Vagina (tissue), 2 donors: ENCODE data around the gene AHR. TPM values are rescaled to one million over a fixed set of nuclear protein-coding genes. Genes with fewer than 3 reads are reported as not detected.

Source experiments
- DNase-seq, 2 donors: peaks; one replicate each; pipeline ENCODE4 v3.0.0-alpha.2; 2017; ENCODE audit errors: extremely low spot score in 2 of 2
- H3K27ac ChIP-seq: fragments of 200-600 bp; sonication (generic); one replicate; pipeline ENCODE4 v1.5.1; 2019
- H3K27me3 ChIP-seq: fragments of 200-600 bp; sonication (generic); one replicate; pipeline ENCODE4 v1.5.1; 2019
- H3K36me3 ChIP-seq, 2 donors: fragments of 200-600 bp; sonication (generic); one replicate each; pipeline ENCODE4 v1.5.1; 2017 to 2019
- H3K4me1 ChIP-seq: fragments of 200-600 bp; sonication (generic); one replicate; pipeline ENCODE4 v1.5.1; 2019
- H3K4me3 ChIP-seq, 2 donors: fragments of 200-600 bp; sonication (generic); 1 replicate in 1 of 2; 2 replicates in 1 of 2; pipeline ENCODE4 v1.5.1; 2016 to 2019
- H3K9me3 ChIP-seq: fragments of 200-600 bp; sonication (generic); one replicate; pipeline ENCODE4 v1.5.1; 2019
- CTCF ChIP-seq, 3 experiments: fragments of 450-650 bp in 2 of 3; fragments of 200-600 bp in 1 of 3; sonication (generic) in 1 of 3; IDR thresholded peaks; one replicate each; pipeline ENCODE4 v1.5.1; 2017 to 2019; ENCODE audit warnings: antibody characterized with exemption in 3 of 3, mild to moderate bottlenecking in 2 of 3, moderate library complexity in 2 of 3
- POLR2A ChIP-seq, 2 donors: fragments of 450-650 bp; IDR thresholded peaks; one replicate each; pipeline ENCODE4 v1.6.1; 2017; ENCODE audit warnings: antibody characterized with exemption in 2 of 2, mild to moderate bottlenecking in 2 of 2, moderate library complexity in 2 of 2
- POLR2AphosphoS5 ChIP-seq, 2 donors: sonication (generic); formaldehyde crosslinking; IDR thresholded peaks; one replicate each; pipeline ENCODE4 v1.9.0; 2017; ENCODE audit warnings: antibody characterized with exemption in 2 of 2, mild to moderate bottlenecking in 2 of 2, low read depth in 1 of 2; ENCODE audit not compliant: insufficient read depth in 1 of 2
- intact Hi-C: fragments of 100-400 bp; cut with DNase I; formaldehyde crosslinking; loops from one replicate; pipeline ENCODE4 v1.15.1; 2023
- total RNA-seq: library from RNA; depleted of rRNA; stranded (reverse); fragments of >200 nt; gene quantifications from one replicate; pipeline ENCODE4 v1.2.3, GENCODE V29; 2016

AHR gene
- total RNA-seq: 122 TPM

GRCh38 chr7:17298102-17298839, at the start of gene AHR:
Gene AHR (plus strand): TSS chr7:17298652. CDS start chr7:17299265, 613 bp downstream.
- H3K4me1 ChIP-seq: peaks cover 16% of the 10 kb centered on the region
- H3K9me3 ChIP-seq: no peaks in the 10 kb centered on the region
- peak in 1 of 2 donors; percentile 96 for DNase-seq
- peak within 1 kb of the TSS; percentile 98 for H3K27ac ChIP-seq
- intact Hi-C loops: loop anchor here (10.0 kb wide), 1 partner anchor 313 kb away; no protein-coding TSS in a partner anchor
- TF ChIP-seq POLR2AphosphoS5 (IDR thresholded peaks at IDR 0.05; ENCODE audit: insufficient read depth in 1 of 2, low read depth in 1 of 2): peak in 1 of 2 donors; percentile 92
- TF ChIP-seq CTCF (IDR thresholded peaks at IDR 0.05): no peak
- peak; percentile 74 to 89 for TF ChIP-seq POLR2A (IDR thresholded peaks at IDR 0.05)
- no peaks in the 10 kb centered on the region for H3K27me3 ChIP-seq
- no peaks in the 10 kb centered on the region for H3K36me3 ChIP-seq
- peak within 1 kb of the TSS; percentile 91 to 97 for H3K4me3 ChIP-seq

GRCh38 chr7:17253885-17254284, 44.6 kb upstream of the AHR start:
- intact Hi-C loops: no loop called here
- H3K4me3 ChIP-seq: no peak overlapping the region
- H3K27ac ChIP-seq: no peak overlapping the region
- no peaks in the 10 kb centered on the region for H3K9me3 ChIP-seq
- DNase-seq: no peak
- no peaks in the 10 kb centered on the region for H3K4me1 ChIP-seq
- no peaks in the 10 kb centered on the region for H3K36me3 ChIP-seq
- no peaks in the 10 kb centered on the region for H3K27me3 ChIP-seq
- no peak for TF ChIP-seq POLR2AphosphoS5 (IDR thresholded peaks at IDR 0.05; ENCODE audit: insufficient read depth in 1 of 2, low read depth in 1 of 2)
- TF ChIP-seq POLR2A (IDR thresholded peaks at IDR 0.05): no peak
- TF ChIP-seq CTCF (IDR thresholded peaks at IDR 0.05): no peak

GRCh38 chr7:17255926-17256325, 42.5 kb upstream of the AHR start:
- no peaks in the 10 kb centered on the region for H3K27me3 ChIP-seq

GRCh38 chr7:17256375-17256774, 42.1 kb upstream of the AHR start:
- TF ChIP-seq POLR2A (IDR thresholded peaks at IDR 0.05) (no peak), POLR2AphosphoS5 (IDR thresholded peaks at IDR 0.05; ENCODE audit: insufficient read depth in 1 of 2, low read depth in 1 of 2) (no peak), CTCF (IDR thresholded peaks at IDR 0.05) (no peak)
- no peak overlapping the region for H3K27ac ChIP-seq
- no peaks in the 10 kb centered on the region for H3K36me3 ChIP-seq
- DNase-seq: no peak
- H3K4me3 ChIP-seq: no peak overlapping the region
- intact Hi-C loops: no loop called here
- no peaks in the 10 kb centered on the region for H3K27me3 ChIP-seq
- H3K4me1 ChIP-seq: no peaks in the 10 kb centered on the region
- H3K9me3 ChIP-seq: no peaks in the 10 kb centered on the region

More at GRCh38 chr7:17255926-17256325, 42.5 kb upstream of the AHR start:
- TF ChIP-seq POLR2AphosphoS5 (IDR thresholded peaks at IDR 0.05; ENCODE audit: insufficient read depth in 1 of 2, low read depth in 1 of 2) (no peak), POLR2A (IDR thresholded peaks at IDR 0.05) (no peak), CTCF (IDR thresholded peaks at IDR 0.05) (no peak)
- Histone ChIP-seq H3K4me1 (no peaks in the 10 kb centered on the region), H3K4me3 (no peak overlapping the region), H3K9me3 (no peaks in the 10 kb centered on the region), H3K36me3 (no peaks in the 10 kb centered on the region), H3K27ac (no peak overlapping the region)
- no peak for DNase-seq
- intact Hi-C loops: no loop called here

- Histone ChIP-seq H3K36me3 (no peaks in the 10 kb centered on the region), H3K9me3 (peaks cover 25% of the 10 kb centered on the region), H3K4me3 (no peak overlapping the region), H3K27me3 (no peaks in the 10 kb centered on the region), H3K27ac (no peak overlapping the region), H3K4me1 (no peaks in the 10 kb centered on the region)
- intact Hi-C loops: no loop called here
- TF ChIP-seq POLR2A (IDR thresholded peaks at IDR 0.05) (no peak), CTCF (IDR thresholded peaks at IDR 0.05) (no peak), POLR2AphosphoS5 (IDR thresholded peaks at IDR 0.05; ENCODE audit: insufficient read depth in 1 of 2, low read depth in 1 of 2) (no peak)
- no peak for DNase-seq
These were observed 31.9 kb upstream of the AHR start for GRCh38 chr7:17266565-17266964.
